Measurements from ENCODE around the gene ABHD5. TPM values are rescaled to one million over a fixed set of nuclear protein-coding genes. Genes with fewer than 3 reads are reported as not detected.

Gene ABHD5
- total and polyA plus RNA-seq, 9 donors: 4.4 to 36.2 (median 11.3) TPM

DNA sequence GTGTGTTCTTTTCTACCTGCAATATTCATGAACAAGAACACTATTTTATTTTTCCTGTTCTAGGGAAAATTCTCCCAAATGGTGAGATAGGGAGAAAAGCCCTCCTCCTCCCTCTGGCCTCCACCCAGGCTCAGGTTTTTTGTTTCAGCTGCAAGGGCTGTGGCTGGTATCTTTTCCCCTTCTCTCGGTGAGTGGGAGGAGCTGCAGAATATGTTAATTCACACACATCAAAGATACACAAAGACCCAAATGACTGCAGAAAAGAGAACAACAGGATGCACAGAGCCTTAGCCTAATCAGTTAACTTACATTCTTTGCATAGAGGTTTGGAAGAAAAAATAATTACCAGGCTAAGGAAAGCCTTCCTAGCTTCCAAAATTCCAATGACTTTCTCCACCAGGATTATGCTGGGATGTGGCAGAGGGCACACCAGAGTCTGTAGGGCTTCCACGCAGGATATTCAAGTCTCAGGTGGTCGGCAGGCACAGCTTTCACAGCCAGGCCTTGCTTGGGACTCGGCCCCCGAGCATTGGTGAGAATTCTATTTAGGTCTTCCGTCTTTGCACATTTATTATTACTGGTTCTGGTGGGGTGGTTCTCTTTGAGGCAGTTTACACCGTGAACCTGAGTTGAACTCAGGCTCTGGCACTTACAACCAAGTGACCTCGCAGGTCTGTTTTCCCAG lies 64.9 kb downstream of the ABHD5 start:
- H3K4me3 ChIP-seq: no peak overlapping the region
- no peaks in the 10 kb centered on the region for H3K27me3 ChIP-seq
- no peak for DNase-seq
- TF ChIP-seq, protein P1, sequence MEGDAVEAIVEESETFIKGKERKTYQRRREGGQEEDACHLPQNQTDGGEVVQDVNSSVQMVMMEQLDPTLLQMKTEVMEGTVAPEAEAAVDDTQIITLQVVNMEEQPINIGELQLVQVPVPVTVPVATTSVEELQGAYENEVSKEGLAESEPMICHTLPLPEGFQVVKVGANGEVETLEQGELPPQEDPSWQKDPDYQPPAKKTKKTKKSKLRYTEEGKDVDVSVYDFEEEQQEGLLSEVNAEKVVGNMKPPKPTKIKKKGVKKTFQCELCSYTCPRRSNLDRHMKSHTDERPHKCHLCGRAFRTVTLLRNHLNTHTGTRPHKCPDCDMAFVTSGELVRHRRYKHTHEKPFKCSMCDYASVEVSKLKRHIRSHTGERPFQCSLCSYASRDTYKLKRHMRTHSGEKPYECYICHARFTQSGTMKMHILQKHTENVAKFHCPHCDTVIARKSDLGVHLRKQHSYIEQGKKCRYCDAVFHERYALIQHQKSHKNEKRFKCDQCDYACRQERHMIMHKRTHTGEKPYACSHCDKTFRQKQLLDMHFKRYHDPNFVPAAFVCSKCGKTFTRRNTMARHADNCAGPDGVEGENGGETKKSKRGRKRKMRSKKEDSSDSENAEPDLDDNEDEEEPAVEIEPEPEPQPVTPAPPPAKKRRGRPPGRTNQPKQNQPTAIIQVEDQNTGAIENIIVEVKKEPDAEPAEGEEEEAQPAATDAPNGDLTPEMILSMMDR (IDR thresholded peaks at IDR 0.05): no peak
- TF ChIP-seq EP300 (IDR thresholded peaks at IDR 0.05) (no peak), POLR2A (IDR thresholded peaks at IDR 0.05) (no peak)
- 43 to 52% (median 51%) methylated on average over 8 of the region's 8 CpGs for WGBS, 3 donors
- no peaks in the 10 kb centered on the region for H3K9me3 ChIP-seq
- no peak overlapping the region for H3K27ac ChIP-seq
- H3K36me3 ChIP-seq: no peaks in the 10 kb centered on the region
- H3K4me1 ChIP-seq (ENCODE audit: insufficient read depth): no peaks in the 10 kb centered on the region
- intact Hi-C loops (cut with DNase I): no loop called here

DNA sequence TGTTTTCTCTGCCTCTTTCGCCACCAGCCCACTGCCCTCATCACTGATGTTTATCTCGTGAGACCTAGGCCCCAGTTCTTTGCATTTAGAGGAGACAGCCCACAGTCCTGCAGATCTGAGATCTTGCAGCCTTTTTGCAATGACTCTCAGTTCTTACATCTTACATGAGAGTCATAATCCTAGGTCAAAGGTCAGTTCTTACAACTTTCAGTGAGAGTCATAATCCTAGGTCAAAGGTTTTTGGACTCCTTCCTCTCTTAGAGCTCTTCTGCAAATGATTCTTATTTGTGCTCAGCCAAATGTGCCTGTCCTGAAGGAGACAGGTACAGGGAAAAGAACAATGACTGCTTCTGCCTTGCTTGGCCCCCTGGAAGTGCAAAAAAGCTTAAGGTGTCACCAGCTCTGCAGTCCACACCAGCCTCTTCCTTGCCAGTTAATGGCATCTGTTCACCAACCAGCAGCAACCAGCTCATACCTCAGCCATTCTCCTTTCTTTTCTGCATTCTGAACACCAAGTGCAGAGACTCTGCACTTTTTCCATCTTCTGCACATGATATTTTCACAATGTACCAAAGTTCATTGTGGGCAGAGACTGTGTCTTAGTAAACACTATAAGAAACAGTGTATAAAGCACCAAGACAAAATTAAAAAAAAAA lies 67.1 kb downstream of the ABHD5 start:
- TF ChIP-seq POLR2A (IDR thresholded peaks at IDR 0.05) (no peak), EP300 (IDR thresholded peaks at IDR 0.05) (no peak)
- TF ChIP-seq, protein P1 (IDR thresholded peaks at IDR 0.05): no peak

DNA sequence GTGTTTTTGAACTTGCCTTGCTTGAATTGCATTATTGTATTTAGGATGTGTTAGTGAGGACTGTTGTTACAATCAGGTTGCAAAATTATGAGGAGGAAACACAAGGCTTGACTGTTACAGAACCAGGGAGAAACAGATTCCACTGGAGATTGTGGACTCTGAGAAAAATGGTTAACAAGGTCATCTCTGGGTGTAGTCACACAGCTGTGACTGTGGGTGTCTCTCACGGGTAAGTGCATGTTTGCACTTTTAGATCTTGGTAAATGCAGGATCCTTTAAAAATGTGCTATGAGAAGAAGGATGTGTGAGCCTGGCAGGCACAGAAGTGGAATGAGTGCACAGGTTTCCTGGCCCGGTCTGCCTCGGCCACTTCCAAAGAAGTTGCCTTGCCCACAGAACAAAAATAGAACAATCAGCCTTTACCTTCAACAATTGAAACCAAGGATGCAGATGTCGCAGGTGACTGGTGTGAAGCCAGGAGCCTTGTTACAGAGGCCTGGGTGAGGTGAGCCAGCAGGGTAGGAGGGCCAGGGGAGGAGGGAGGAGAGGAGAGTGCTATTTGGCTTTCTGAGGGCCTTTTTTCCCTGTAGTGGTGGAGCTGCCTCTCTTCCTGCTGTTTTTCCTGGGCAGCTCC lies 68.0 kb downstream of the ABHD5 start:
- 52 to 57% (median 55%) methylated on average over 4 of the region's 4 CpGs for WGBS, 3 donors
- Histone ChIP-seq H3K27me3 (no peaks in the 10 kb centered on the region), H3K4me1 (ENCODE audit: insufficient read depth) (no peaks in the 10 kb centered on the region), H3K36me3 (no peaks in the 10 kb centered on the region), H3K4me3 (no peak overlapping the region), H3K27ac (no peak overlapping the region), H3K9me3 (no peaks in the 10 kb centered on the region)
- TF ChIP-seq EP300 (IDR thresholded peaks at IDR 0.05) (no peak), POLR2A (IDR thresholded peaks at IDR 0.05) (no peak)
- TF ChIP-seq, protein P1 (IDR thresholded peaks at IDR 0.05): no peak
- intact Hi-C loops (cut with DNase I): no loop called here
- DNase-seq: no peak

More for the DNA sequence above, 67.1 kb downstream of the ABHD5 start:
- Histone ChIP-seq H3K4me3 (no peak overlapping the region), H3K9me3 (no peaks in the 10 kb centered on the region), H3K27ac (no peak overlapping the region), H3K4me1 (ENCODE audit: insufficient read depth) (no peaks in the 10 kb centered on the region), H3K27me3 (no peaks in the 10 kb centered on the region), H3K36me3 (no peaks in the 10 kb centered on the region)
- whole genome bisulfite sequencing, 3 donors: 81 to 91% (median 85%) methylated on average over 2 of the region's 2 CpGs
- intact Hi-C loops (cut with DNase I): no loop called here
- no peak for DNase-seq

DNA sequence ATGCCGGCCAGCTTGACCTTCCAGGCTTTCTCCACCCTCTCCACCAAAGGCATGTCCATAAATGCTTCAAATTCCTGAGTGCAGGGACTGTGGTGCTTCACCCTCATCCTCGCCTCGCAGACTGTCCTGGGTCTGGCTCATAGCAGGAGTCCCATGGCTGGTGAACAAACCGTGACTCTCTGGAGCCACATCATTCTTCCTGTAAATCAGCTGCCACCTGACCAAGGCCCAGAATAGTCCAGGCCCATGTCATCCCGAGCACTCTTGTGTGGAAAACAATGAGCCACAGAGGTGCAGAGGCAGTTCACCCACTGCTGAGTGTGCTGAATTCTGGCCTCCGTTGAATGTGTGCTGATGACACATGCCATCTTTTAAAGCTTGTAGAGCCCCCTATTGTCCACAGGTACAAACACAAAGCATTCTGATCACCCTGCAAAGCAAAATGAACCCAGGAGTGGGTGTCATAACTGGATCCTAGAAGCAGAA lies 68.6 kb downstream of the ABHD5 start:
- DNase-seq: no peak
- no peaks in the 10 kb centered on the region for H3K9me3 ChIP-seq
- 56 to 58% (median 56%) methylated on average over 6 of the region's 6 CpGs for WGBS, 3 donors
- no peak overlapping the region for H3K27ac ChIP-seq
- no peaks in the 10 kb centered on the region for H3K27me3 ChIP-seq
- intact Hi-C loops (cut with DNase I): no loop called here
- no peaks in the 10 kb centered on the region for H3K4me1 ChIP-seq (ENCODE audit: insufficient read depth)
- H3K36me3 ChIP-seq: no peaks in the 10 kb centered on the region
- H3K4me3 ChIP-seq: no peak overlapping the region
- no peak for TF ChIP-seq POLR2A (IDR thresholded peaks at IDR 0.05)
- TF ChIP-seq, protein P1 (IDR thresholded peaks at IDR 0.05): no peak
- TF ChIP-seq EP300 (IDR thresholded peaks at IDR 0.05): no peak
